HG03520 (cell line): Measurements from ENCODE around the gene BRD2.

Experiments
- ATAC-seq: cut with Tn5 transposase; IDR thresholded peaks from one replicate; pipeline ENCODE4 v1.9.1; 2021; ENCODE audit warnings: mild to moderate bottlenecking, moderate library complexity; ENCODE audit not compliant: unreplicated experiment

Gene BRD2

GRCh38 chr6:32984622-32985389, 16.4 kb downstream of the BRD2 start:
- no peak for ATAC-seq

GRCh38 chr6:32989368-32989767, 21.0 kb downstream of the BRD2 start:
- ATAC-seq: no peak

- ATAC-seq: no peak
Observed at GRCh38 chr6:32991972-32992371, 23.6 kb downstream of the BRD2 start.

- ATAC-seq: no peak
Observed at GRCh38 chr6:32993363-32993973, 25.1 kb downstream of the BRD2 start.

- ATAC-seq: no peak
Observed at GRCh38 chr6:32995448-32995847, 27.1 kb downstream of the BRD2 start.

GRCh38 chr6:33000055-33000454, 31.7 kb downstream of the BRD2 start:
- ATAC-seq: no peak

GRCh38 chr6:33001685-33002084, 33.3 kb downstream of the BRD2 start:
- ATAC-seq: no peak

GRCh38 chr6:33004940-33005339, 36.5 kb downstream of the BRD2 start:
- no peak for ATAC-seq

- ATAC-seq: no peak
Observed at GRCh38 chr6:33007831-33008400, 39.5 kb downstream of the BRD2 start.

GRCh38 chr6:33008944-33009861, 40.8 kb downstream of the BRD2 start, which contains the start of gene HLA-DOA:
Gene HLA-DOA, minus strand, starts transcription at chr6:33009591.
- ATAC-seq: peak; percentile 62

GRCh38 chr6:33010356-33010755, 42.0 kb downstream of the BRD2 start:
- no peak for ATAC-seq

- no peak for ATAC-seq
Observed at GRCh38 chr6:33013608-33014007, 45.2 kb downstream of the BRD2 start.

GRCh38 chr6:33014841-33015634, 46.6 kb downstream of the BRD2 start:
- no peak for ATAC-seq

- no peak for ATAC-seq
Observed at GRCh38 chr6:33015798-33016197, 47.4 kb downstream of the BRD2 start.

GRCh38 chr6:33017018-33017417, 48.6 kb downstream of the BRD2 start:
- no peak for ATAC-seq

GRCh38 chr6:33017694-33018353, 49.4 kb downstream of the BRD2 start:
- no peak for ATAC-seq

GRCh38 chr6:33018418-33018817, 50.0 kb downstream of the BRD2 start:
- no peak for ATAC-seq

- ATAC-seq: peak; percentile 71
Observed at GRCh38 chr6:33018904-33019303, 50.5 kb downstream of the BRD2 start.

- ATAC-seq: no peak
Observed at GRCh38 chr6:33019372-33019771, 51.0 kb downstream of the BRD2 start.

- ATAC-seq: no peak
Observed at GRCh38 chr6:33021917-33022316, 53.5 kb downstream of the BRD2 start.
